VCaP (cell line): ENCODE results near the gene PIK3CB.

ENCODE experiments used
- H3K27ac ChIP-seq: fragments of 450-650 bp; 2 replicates; pipeline ENCODE4 v1.5.1; 2017
- CTCF ChIP-seq: fragments of 450-650 bp; conservative IDR thresholded peaks from 2 replicates; pipeline ENCODE4 v1.5.1; 2017; ENCODE audit warnings: mild to moderate bottlenecking, moderate library complexity

PIK3CB gene

GRCh38 chr3:138684396-138684795 lies 150.3 kb downstream of the PIK3CB start:
- H3K27ac ChIP-seq, result peak overlapping the region; percentile 83
- TF ChIP-seq CTCF, result no peak

GRCh38 chr3:138682648-138683047 lies 152.1 kb downstream of the PIK3CB start:
- peak overlapping the region; percentile 52 for H3K27ac ChIP-seq
- TF ChIP-seq CTCF, result no peak

- no peak for TF ChIP-seq CTCF
- H3K27ac ChIP-seq, result peak overlapping the region; percentile 52
Measured at GRCh38 chr3:138681463-138682220, 153.1 kb downstream of the PIK3CB start.

GRCh38 chr3:138680974-138681373 lies 153.8 kb downstream of the PIK3CB start:
- peak overlapping the region; percentile 52 for H3K27ac ChIP-seq

GRCh38 chr3:138678874-138679392 lies 155.8 kb downstream of the PIK3CB start:
- H3K27ac ChIP-seq, result no peak overlapping the region
- TF ChIP-seq CTCF, result no peak

- no peak for TF ChIP-seq CTCF
- H3K27ac ChIP-seq, result no peak overlapping the region
Measured at GRCh38 chr3:138678086-138678485, 156.6 kb downstream of the PIK3CB start.

GRCh38 chr3:138675393-138675792 lies 159.3 kb downstream of the PIK3CB start:
- TF ChIP-seq CTCF, result no peak
- H3K27ac ChIP-seq, result no peak overlapping the region
